ENCODE data around the gene OMA1.

OMA1 gene

DNA sequence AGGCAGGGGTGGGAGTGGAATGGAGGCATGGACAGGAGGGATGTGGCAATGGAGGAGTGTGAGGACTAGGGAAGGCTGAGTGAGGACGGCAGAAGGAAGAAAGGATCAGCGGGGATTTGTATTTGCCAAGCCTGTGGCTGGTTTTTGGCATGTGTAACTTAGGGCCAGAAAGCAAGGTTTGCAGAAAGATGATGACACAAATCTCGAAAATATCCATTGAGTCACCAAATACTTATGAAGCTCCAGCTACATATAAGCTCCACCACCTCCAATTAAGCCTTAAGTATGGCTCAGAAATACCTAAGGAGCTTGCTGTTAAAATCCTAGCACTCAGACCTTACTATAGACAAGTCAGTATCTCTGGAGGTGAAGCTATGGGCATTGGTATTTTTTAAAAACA lies 90.1 kb downstream of the OMA1 start:
- DNase-seq = no peak

GRCh38 chr1:58454807-58455206 lies 91.7 kb downstream of the OMA1 start:
- DNase-seq = no peak

GRCh38 chr1:58454385-58454784 lies 92.1 kb downstream of the OMA1 start:
- no peak for DNase-seq

GRCh38 chr1:58451560-58452191 lies 94.8 kb downstream of the OMA1 start:
- DNase-seq = no peak

DNA sequence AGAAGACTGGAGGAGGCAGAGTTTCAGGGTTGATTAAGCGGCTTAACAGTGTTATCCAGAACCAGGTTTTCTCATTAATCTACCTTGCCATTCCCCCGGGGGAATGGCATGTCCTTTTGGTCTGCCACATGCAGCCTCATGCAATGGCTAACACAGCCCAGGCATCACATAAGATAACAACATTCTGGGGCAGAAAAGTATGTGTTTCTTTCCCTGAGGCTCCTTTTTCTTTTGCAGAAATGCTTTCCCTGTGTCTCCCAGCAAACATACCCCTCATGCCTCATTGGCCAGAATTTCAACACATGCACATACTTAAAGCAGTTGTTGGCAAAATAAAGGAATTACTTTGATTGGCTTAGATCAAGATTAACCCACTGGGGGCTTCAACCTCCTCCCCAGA lies 98.6 kb downstream of the OMA1 start:
- no peak for DNase-seq

DNA sequence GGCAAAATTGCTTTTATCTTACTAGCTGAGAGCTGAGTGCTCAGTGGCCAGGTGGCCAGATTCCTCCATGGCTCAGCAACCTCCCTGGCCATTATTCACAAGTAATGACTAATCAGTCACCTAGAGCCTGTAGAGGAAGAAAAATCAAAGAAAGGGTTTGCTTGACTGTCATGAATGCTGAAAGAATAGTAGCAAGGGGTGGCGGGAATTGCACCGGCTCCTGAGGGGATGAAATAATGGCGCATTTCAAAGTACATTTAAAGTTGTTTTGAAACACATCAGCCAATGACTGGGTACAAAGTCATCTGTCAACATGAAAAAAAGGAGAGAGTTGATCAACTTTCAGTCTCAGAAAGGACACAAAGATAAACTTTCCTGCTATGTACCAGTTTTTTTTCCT lies 99.5 kb downstream of the OMA1 start:
- DNase-seq = no peak

GRCh38 chr1:58446368-58446767 lies 100.2 kb downstream of the OMA1 start:
- no peak for DNase-seq

GRCh38 chr1:58443986-58444868 lies 102.3 kb downstream of the OMA1 start:
- DNase-seq = no peak

- DNase-seq = no peak
These were observed 104.4 kb downstream of the OMA1 start for GRCh38 chr1:58442114-58442513.

- DNase-seq = no peak
These were observed 104.8 kb downstream of the OMA1 start for GRCh38 chr1:58441699-58442098.

DNA sequence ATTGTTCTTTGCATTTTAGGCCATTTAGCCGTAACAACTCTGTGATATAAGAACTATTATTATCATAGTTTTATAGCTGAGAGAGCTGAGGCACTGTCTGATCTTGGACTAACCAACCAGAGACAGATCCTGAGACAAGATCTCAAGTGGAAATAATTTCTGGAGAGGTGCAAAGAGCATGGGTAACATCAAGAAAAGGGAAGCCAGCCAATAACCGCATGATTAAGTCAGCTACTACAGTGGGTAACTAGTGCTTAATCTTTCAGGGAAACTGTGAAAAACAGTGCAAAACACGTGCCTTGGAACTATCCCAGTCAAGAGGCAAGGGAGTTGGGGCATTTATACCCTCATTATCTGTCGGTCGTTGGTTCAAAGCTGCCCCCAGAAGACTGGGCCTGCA lies 105.8 kb downstream of the OMA1 start:
- DNase-seq = no peak

DNA sequence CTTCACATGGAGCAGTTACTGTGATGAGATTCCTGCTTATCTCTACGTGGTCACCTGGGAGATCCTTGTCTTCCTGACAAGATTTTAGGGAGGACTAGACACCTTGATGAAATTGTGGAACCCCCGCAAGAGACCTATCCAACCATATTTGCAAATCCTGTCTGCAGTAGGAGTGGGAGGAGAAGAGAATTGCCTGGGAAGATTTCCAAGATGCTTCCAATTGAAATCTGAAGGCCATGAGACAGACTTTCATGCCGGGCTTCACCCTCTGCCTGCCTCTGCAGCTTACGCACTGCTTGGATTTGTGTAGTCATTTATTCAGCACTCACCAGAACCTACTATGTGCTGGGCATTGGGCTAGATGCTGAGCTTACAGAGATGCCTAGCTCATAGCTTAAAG lies 106.6 kb downstream of the OMA1 start:
- DNase-seq = no peak

- DNase-seq = no peak
These were observed 108.1 kb downstream of the OMA1 start for GRCh38 chr1:58438468-58438867.

DNA sequence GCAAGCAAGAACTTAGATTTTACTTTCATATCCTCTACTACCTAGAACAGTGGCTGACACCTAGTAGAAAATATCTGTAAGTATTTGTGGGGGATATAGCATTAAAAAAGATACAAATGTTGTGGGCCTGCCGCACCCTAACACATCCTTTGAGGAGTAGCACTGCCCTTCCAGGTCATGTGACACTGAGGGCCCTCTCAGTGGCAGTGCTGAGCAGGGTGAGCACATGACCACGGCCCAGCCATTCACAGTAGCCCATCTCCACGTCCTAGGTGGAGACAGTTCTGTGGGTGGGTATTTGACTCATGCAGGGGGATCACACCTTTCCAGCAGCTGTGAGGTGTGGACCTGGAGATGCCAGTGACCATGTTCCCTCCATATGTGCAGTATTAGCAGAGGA lies 108.9 kb downstream of the OMA1 start:
- DNase-seq = no peak

DNA sequence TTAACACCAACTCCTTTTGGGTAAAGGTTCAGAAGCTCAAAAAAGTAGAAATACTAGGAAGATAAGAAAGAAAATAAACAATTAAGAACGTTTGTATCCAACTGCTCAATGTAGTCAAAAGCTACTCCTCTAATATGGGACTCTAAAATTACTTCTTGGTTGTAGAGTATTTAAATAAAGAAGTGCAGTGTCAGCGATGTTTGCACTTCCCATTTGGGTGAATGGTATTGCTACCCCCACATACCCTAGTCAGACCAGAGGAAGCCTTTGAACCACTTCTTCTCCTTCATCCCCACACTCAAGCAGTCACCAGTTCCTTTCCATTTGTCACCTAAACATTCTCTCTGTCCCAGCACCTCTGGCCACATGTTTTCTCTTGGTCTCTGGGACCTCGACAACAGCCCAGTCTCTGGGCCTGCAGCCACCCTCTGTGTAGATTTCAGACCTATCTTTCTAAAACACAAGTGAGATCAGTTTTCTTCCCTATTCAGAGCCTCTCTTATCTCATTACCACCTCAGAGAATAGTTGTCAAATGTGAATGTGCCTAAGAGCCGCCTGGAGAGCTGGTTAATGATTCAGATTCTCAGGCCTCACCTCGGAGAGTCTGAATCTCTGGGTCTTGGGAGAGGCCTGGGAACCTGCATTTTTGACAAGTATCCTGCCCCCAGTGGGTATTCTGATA lies 109.8 kb downstream of the OMA1 start:
- no peak for DNase-seq

DNA sequence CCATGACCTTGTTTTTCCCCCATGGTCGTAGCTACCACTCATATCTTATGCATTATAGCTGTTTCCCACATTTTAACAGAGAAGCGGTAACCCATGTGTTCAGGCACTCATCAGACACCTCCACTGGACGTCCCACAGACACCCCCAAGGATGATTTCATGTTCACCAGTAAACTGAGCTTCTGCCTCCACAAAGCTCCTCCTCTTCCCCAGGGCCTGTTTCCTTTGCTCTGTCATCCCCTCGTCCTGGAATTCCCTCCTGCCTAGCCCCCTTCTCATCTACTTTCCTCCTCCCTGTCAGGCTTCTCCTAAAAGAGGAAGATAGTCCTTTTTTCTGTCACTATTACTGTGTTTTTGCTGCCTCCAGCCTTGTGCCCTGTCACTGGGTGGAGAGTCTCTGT lies 111.2 kb downstream of the OMA1 start:
- no peak for DNase-seq

- DNase-seq = no peak
These were observed 111.9 kb downstream of the OMA1 start for GRCh38 chr1:58434607-58435006.

GRCh38 chr1:58434181-58434580 lies 112.3 kb downstream of the OMA1 start:
- no peak for DNase-seq

GRCh38 chr1:58432851-58433668 lies 113.5 kb downstream of the OMA1 start:
- peak; percentile 27 for DNase-seq

DNA sequence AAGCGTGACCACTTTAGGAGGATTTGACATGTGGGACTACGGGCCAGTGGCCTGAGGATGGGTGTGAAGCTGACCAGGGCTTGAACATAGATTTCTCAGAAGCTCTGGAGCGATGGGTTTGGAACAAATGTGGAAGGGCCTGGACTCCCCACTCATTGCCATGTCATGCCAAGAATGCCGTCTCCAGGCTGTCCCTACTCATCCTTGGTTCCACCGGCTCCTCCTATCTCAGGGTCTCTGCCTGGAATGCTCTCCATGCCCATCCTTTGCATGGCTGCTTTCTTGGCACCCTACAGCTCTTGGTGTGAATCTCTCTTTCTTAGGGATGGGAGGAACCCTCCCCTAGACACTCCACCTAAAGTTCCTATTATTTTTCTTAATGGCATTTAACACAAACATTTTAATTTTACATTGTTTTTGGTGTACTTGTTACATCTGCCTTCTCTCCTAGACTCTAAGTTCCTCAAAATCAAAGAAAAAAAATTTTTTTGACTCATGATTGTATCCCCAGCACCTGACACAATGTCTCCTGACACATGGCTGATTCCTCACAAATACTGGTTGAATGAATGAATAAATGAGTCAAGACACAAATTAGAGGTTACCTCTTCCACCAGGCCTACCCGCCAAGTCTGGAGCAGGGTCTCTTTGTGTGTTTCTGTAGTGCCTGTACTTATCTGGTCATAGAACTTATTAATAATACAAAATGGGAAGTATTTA lies 114.5 kb downstream of the OMA1 start:
- DNase-seq = no peak
